DMS79 (cell line): ENCODE measurements around the gene JMJD6.
"Not testable (repeated sequence)": the region's sequence is repeated elsewhere in the genome, so short reads cannot be mapped to it uniquely, and the experiment has no call there.

ENCODE experiments used
- DNase-seq: peaks from one replicate; lab custom pipeline; 2025; lab: John Stamatoyannopoulos, UW

The JMJD6 gene

GRCh38 chr17:76716146-76716838 lies 10.1 kb downstream of the JMJD6 start:
- DNase-seq = peak; percentile 52

- DNase-seq = no peak
Observed at GRCh38 chr17:76715496-76715830, 10.9 kb downstream of the JMJD6 start.

DNA sequence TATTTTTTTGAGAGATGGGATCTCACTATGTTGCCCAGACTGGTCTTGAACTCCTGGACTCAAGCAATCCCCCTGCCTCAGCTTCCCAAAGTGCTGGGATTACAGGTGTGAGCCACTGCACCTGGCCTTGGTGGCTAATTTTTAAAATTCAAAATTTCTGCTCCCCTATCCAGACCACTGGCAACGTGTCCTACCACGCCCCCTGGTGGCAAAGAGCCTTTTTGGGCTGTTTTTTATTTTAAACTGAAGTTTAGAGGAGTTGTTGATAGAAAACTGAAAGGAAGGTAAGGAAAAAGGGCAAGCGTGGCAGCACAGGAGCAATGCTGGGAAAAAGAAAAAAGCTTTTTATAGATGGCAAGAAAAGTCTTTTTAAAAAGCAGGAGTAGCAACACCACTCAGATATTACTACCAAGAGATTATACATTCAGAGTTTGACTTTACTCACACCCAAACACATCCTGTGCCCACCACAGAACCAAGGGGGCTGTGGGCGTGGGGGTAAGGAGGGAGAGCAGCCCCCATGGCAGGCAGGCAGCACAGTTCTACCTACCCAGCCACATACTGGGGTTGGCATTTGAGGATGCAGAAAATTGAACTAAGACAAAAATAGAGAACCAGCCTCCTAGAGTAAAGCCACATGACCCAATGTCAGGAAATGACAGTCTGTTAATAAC lies 11.4 kb downstream of the JMJD6 start:
- DNase-seq = no peak

DNA sequence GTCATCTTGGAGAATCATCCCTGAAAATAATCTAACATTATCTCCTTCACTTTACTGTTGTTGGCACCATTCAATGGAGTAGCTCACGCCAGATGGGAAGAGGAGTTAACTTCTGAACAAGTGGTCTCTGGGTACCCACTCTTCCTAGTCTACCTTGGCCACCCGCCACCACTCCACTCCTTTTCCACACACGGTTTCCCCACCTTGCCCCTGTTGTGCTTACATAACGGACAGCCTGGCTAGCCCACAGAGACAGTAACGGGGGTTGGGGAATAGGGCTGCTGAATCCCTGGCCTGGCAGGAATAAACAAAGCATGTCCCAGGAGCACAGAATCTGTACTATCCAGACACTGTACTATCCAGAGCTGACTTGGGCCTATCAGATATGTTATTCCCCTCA lies 12.1 kb downstream of the JMJD6 start:
- no peak for DNase-seq

DNA sequence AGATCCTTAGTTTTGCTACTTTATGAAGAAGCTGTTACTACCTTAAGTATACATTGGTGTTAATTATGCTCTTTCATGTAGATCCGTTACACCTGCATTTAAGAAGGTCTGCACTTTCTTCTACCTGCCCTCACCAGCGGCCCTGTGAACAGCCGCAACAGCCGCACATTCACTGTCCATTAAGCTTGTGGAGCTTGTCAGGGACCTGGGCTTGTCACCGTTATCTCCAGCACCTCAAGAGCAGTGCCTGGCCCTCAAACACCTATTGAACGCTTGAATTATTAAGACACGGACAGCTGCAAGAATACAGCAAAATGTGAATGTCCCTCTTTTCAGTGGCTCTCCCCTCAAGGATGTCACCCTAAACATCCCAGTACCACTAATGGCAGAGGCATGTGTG lies 12.6 kb downstream of the JMJD6 start:
- DNase-seq = no peak

- not testable (repeated sequence) for DNase-seq
Observed at GRCh38 chr17:76712321-76712720, 14.1 kb downstream of the JMJD6 start.

DNA sequence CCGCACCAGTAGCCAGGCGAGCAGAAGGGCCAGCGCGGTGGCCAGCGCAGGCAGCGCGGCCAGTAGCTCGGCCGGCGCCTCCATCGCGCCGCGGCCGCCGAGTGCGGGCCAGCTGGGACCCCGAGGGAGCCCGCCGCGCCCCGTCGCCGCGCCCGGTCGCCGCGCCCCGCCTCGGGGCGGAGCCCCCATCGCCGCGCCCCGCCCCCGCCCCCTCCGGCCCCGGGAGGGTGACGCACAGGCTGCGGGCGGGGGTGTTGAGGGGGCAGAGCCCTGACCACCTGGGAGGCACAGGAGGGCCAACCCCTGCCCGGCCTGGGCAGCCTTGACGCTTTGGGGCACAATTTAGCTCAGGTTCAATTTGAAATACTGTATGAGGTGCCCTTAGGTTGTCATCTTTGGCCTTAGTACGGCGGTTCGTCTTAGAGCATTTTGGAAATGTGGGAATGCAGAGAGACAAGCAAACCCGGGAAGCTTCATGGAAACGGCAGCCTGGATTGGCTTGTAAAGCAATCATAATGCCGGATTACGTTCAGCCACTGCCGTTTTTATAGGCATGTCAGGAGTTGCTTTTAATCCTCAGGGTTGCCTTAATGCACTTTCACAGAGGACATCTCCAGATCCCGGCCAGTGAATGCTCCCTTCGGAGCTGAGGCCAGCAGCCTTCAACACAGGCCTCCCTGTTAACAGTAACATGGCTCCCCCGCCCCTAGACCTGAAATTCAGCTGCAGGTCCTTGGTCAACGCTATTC lies 15.4 kb downstream of the JMJD6 start, which contains the start of gene MXRA7:
MXRA7 (minus strand) TSS at position 103 of the 749 bp plus-strand sequence; CDS start at position 84, 19 bp downstream.
- DNase-seq = no peak

DNA sequence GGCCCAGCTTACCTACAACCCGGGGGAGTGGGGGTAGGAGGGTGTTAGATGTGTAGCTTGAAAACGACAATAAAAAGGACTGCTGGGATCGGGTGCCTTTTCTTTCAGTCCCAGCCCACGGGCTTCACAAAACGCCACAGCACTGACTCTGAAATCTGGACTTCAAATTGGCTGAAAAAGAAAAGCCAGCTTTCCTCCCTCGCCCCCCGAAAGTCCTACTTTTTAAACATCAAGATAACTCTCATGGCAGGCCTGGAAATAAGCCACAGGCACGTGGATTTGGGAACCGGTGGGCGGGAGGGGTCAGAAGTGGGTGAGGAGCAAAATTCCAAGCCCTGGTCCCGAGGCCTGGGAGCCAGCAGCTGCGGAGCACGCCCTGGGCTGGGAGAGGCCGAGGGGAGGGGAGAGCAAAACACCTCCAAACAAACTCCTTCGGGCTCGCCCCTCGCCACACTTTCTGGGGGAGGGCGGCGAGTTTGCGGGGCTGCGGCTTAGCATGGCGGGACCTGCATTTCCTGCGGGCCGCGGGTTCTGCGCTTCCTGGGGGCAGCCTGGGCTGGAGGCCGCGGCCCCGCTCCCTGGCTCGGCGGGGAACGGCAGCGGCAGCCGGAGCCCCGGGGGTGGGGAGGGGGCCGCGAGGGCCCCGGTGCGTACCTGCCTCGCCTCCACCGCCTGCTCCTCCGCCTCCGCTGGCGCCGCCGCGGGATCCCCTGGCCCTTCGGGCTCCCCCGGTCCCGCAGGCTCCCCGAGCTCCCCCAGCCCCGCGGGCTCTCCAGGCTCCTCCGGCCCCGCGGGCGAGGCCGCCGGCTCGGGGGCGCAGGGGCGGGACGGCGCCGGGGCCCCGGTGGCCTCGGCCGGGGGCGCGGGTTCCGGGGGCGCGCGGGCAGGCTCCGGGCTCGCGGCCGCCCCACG lies 16.2 kb downstream of the JMJD6 start:
- not testable (repeated sequence) for DNase-seq

- DNase-seq = peak; percentile 38
Observed at GRCh38 chr17:76709077-76709950, 17.1 kb downstream of the JMJD6 start.

DNA sequence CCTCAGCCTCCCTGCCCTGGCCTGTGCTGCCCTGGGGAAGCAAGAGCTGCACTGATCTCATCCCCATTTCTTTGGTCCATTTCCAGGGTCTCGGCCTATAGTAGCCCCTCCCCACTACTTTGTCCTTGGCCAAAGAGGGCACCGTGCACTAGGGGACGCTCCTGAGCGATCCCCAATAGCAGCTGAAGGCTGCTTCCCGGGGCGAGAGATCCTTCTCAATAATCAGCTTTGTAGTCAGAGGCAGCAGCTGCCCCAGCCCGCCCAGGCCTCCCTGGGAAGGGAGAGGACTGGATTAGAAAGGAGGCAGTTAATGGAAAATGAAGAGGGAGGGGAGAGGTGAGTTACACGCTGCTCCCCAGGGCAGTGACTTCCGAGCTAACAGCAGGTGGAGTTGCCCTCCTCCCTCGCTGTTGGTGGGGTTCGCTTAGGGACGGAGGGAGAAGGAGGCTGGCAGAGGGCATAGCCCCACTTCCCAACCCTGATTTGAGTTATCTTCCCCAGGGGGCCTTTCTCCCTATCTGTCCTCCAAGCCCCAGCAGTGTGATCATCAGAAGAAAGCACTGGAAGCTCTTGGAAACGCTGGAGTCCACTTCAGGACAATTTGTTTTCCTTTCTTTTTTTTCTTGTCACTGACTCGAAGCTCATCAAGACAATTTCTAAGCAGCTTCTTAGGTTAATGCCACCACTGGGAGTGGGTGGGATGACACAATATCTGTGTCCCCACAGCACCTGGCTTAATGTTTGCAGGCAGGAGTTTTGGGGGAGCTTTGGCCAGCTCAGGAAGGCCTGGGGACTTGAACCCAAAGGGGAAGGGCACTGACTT lies 18.2 kb downstream of the JMJD6 start:
- DNase-seq = no peak

DNA sequence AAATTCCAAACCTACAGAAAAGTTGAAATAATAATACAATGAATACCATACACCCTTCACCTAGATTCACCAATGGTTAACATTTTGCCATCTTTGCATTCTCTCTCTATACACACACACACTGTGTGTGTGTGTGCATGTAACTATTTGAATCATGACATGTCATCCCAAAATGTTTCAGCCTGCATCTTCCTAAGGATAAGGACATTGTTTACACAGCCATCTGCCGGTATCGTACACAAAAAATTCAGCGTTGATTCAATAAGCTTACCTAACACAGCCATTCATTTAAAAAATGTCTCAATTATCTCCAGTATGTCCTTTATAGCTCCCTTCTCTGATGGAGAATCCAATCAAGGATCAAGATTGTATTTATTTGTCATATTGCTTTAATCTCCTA lies 19.6 kb downstream of the JMJD6 start:
- DNase-seq = no peak

- DNase-seq = no peak
Observed at GRCh38 chr17:76704805-76705204, 21.6 kb downstream of the JMJD6 start.

DNA sequence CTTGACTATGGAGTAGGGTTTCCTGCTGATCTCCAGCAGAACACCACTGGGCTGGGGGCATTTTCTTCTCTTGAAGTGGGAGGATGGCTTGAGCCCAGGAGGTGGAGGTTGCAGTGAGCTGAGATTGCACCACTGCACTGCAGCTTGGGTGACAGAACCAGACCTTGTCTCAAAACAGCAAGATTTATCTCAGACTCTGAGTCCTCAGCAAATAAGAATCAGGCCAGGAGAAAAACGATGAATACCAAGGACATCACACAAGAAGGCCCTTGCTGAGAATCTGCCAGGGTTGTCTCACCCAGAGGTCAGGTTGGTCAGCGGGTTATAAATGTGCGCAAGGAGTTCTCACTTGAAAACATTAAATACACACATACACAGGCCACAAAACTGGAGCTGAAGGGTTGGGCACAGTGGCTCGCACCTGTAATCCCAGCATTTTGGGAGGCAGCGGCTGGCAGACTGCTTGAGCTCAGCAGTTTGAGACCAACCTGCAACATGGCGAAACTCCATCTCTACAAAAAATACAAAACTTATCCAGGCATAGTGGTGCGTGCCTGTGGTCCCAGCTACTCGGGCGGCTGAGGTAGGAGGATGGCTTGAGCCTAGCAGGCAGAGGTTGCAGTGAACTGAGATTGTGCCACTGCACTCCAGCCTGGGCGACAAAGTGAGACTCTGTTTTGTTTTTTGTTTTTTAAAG lies 23.3 kb downstream of the JMJD6 start:
- no peak for DNase-seq

- no peak for DNase-seq
Observed at GRCh38 chr17:76702076-76702475, 24.3 kb downstream of the JMJD6 start.

GRCh38 chr17:76701471-76701967 lies 24.9 kb downstream of the JMJD6 start:
- no peak for DNase-seq

DNA sequence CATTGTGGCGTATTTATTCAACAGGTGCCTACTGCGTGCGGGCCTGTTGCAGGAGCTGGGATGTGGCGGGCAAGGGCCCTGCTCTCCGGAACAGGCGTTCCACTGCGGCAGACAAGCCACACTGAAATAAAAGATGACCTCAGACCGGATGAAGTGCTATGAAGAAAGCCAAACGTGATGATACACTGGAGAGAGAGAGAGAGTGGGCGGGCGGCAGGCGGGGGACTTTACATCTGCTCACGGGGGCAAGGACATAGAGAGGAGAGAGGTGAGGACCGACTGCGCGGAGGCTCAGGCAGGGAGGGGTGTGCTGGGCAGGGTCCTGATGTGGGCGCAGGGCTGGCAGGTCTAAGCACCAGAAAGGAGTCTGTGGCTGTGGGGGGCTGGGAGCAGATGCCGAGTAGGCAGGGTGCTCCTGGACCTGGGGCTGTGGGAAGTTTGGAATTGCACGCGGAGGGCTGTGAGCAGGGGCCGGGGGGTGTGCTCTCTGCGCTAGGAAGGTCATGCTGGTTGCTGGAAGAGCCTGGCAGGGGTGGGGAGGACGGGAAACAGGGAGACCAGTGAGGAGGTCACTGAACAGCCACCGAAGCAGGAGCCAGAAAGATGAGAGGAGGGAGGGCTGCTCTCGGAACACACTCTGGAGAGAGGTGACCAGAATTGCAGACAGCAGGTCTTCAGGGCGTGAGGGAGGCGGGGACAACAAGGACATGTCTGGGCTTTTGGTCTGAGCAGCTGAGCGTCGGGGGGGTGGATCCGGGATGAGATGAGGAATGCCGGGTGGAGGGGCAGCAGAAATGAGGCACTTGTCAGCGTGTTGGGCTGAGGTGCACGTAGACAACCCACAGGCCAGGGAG lies 25.6 kb downstream of the JMJD6 start:
- DNase-seq = no peak

DNA sequence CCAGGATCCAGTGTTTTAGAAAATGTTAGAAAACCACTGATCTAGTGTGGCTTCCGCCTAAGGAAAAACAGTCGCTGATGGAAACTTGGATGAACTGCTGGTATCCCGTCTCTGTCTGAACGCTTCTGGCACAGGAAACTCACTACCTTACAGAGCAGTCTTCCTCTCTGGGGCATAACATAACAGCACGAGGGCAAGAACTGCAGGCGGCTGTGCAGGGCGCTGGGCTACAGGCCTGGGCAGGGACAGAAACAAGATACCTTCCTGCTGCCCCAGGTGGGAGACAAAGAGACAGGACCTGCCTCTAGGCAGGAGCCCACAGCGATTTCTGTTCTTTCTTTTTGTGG lies 26.2 kb downstream of the JMJD6 start:
- DNase-seq = no peak

- not testable (repeated sequence) for DNase-seq
Observed at GRCh38 chr17:76698466-76698977, 27.9 kb downstream of the JMJD6 start.
